Measurements from ENCODE around the gene SEMA6B.

SEMA6B gene

DNA sequence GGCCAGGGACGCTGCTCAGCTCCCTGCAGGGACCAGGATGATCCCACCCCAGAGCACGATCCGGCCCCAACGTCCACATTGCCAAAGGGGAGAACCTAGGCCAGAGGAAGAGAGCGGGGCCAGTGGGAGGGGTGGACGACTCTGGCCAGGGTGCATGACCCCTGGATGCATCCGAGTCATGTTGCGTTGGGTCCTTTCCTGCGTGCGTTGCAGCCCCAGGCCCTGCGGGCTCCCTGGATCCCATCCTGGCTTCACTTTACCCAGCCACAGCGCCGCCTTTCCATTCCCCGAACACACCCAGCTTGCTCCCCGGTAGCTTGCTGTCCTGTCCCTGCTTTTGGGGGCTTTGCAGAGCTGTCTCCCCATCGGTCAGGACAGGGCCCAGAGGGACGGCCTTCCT, 51.7 kb downstream of the SEMA6B start:
- DNase-seq (ENCODE audit: low read depth) = no peak

DNA sequence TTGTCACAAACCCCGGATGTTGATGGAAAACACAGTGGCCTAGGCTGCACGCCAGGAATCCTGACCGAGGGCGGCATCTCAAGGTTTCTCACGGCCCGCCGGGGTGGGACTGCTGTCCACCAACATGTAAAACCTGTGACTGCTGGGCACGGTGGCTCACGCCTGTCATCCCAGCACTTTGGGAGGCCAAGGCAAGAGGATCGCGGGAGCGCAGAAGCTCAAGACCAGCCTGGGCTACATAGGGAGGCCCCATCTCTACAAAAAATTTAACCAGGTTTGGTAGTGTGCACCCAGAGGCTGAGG, 52.4 kb downstream of the SEMA6B start:
- no peak for DNase-seq (ENCODE audit: low read depth)

DNA sequence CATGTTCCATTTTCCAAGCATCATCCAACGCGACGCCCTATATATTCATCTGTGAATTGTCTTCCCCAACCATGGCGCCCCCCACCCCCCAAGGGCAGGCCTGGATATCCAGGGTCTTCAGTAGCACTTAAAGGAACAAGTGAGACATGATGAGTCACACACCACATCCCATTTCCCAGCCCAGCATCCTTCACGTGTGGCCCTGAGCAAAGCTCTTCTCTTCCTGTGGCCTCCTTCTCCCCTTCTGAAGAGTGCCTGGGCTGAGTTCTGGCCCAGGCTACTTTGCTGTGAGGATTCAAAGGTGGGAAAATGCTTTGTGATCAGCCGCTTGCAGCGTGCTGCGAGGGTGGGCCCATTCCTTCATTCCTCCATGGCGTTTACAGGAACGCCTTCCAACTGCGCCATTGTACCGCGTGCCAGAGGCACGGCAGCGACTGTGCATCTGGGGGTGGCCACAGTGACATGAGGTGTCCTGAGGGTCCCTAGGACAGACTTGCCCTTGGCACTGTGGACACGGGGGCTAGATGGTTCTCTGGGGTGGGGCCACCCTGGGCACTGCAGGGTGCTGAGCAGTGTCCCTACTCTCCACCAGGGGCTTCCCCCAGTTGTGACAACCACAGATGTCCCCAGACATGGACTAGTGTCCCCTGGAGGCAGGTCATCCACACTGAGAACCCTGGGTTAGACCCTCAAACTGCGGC, 52.9 kb downstream of the SEMA6B start:
- no peak for DNase-seq (ENCODE audit: low read depth)

GRCh38 chr19:4505570-4506448, 53.7 kb downstream of the SEMA6B start:
- DNase-seq (ENCODE audit: low read depth) = no peak

DNA sequence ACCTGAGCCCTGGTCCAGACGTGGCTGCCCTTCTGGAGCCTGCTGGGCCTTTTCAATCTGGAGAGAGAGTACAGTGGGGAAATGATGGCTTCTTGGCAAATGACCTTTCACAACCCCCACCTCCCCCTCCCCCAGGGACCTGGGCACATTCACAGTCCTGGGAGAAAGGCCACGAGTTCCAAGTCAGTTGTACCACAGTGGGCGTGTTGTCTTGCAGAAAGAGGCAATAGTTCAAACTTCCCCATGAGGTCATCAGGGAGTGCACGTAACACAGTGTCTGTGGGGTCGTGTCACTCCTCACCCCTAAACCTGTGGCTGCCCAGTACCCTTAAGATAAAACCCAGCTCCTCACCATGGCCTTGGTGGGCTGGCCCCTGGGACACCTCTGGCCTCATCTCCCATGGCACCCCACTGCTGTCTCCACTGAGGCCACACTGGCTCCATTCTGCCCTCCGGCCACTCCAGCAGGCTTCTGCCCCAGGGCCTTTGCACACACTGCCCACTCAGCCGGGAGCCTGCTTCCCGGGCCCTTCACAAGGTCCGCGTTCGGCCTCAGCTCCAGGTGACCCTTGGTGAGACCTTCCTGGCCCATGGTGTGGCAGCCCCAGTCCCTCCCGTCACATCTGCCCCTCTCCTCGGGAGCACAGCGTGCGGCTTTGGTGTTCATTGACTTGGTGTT, 54.5 kb downstream of the SEMA6B start:
- no peak for DNase-seq (ENCODE audit: low read depth)

GRCh38 chr19:4504297-4504701, 55.2 kb downstream of the SEMA6B start:
- DNase-seq (ENCODE audit: low read depth) = no peak

DNA sequence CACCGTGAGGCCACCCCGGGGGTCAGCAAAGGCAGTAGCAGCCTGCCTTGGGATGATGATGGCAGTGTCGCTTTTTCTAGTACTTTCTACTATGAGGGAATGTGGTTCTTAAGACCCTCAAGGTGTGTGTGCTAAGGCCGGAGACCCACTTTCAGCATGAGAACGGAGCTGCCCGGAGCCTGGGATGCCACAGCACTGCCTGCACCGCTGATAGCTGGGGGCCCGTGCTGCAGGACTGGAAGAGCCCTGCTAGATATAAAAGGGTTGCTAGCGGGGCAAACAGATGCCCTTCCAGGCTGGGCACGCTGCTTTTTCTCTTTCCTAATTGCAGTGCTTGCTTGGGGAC, 55.7 kb downstream of the SEMA6B start:
- no peak for DNase-seq (ENCODE audit: low read depth)

DNA sequence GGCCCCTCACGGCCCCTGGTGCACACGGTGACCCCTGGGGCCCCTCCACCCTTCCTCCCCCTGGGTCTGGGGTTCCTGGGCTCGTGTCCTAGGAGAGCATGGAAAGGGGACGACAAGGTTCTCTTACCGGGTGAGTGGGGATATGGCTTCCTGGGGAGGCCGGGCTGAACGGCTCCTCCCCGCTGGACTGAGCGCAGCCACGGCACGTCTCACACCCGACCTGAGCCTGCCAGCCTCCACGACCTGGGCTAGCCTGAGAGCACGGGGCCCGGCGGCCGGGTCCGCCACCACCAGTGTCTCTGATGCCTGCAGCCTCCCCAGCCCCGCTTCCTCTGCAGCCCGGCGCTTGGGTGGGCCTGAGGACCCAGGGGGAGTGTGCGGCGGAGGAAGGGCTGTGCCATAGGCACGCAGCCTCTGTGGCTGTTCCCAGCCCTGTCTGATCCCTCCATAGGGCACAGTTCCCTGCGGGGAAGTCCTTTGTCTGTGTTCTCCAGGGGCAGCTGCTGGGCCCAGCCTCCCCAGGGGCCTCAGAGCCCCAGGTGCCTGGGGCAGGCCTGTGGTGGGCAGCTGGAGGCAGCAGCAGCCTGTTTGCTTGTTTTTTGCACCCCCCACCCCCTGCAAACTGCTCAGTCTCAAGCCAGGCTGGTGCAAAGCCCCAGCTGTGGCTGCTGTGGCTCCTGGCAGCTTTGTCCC, 56.2 kb downstream of the SEMA6B start:
- no peak for DNase-seq (ENCODE audit: low read depth)

DNA sequence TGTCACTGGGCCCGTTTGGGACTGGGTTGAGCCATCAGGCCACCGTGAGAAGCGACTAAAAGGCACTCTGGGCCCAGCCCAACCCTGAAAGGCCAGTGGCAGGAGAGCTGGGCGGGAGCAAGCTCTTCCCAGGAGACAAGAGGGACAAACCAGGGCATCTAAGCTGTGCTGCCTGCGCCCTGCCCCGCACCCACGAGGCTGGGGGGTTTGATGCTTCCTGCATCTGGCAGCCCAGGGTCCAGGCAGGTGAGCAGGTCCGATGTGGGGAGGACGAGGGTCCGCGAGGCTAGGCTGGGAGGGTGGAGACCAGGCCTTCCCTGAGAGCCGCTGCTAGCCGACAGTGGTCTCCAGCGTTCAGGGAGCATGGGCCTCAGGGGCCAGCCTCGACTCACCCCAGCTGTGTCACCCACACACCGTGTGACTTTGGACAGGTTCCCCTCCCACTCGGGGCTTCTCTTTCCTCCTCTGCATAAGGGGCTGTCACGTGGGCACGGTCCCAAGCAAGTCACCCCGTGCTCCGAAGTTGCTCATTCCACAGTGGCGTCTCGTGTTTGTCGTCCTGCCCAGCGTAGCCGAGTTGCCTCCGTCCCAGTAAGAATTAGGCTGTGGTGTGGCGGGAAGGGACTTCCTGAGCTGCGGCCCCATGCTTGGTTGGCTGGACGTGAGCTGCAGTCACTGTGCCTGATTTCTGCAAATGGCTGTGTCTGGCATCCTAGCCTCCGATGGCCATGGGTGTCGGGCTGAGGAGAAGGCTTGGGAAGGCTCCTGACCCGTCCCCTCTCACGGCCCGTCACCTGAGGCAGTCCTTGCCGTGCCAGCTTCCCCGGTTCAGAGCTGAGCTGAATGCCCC, 57.0 kb downstream of the SEMA6B start:
- DNase-seq (ENCODE audit: low read depth) = no peak

DNA sequence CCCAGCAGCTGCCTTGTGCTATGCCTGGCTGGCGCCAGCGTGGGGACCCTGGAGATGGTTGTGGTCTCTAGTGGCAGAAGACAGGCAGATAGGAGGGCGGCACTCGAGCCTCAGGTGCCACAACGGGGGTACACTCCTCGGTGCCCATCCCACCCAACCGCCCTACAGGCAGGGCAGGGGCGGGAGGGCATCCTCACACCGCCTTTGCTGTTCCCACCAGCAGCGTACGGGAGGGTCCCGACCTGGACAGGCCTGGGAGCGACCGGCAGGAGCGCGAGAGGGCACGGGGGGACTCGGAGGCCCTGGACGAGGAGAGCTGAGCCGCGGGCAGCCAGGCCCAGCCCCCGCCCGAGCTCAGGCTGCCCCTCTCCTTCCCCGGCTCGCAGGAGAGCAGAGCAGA, 57.8 kb downstream of the SEMA6B start:
- DNase-seq (ENCODE audit: low read depth) = no peak

DNA sequence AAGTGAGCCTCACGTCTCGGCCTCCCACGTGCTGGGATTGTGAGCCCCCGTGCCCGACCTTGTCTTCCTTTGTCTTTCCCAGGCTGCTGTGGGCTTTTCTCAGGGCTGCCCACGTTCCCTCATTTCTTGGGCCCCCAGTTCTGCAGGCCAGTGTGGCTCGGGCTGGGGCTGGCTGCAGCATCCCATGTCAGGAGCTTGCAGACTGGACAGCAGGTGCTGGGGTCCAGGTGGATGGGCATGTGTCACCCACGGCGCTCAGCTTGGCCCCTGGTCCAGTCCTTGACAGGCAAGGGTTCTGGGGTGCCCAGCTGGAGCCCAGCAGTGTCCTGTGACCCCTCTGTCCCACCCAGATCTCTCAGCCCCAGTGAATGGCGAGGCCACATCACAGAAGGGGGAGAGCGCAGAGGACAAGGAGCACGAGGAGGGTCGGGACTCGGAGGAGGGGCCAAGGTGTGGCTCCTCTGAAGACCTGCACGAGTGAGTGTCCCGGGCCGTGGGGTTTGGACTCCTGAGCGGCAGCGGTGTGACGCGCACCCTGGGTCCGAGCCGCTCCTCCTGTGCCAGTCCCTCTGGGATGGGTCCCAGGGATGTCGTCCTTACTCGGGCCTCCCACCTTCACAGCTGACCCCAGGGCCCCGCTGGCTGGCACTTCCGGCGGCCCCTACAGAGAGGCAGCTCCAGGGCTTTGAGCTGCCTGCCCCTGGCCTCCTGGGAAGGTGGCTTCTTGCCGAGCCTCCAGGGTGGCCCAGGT, 58.5 kb downstream of the SEMA6B start:
- no peak for DNase-seq (ENCODE audit: low read depth)

GRCh38 chr19:4499855-4500254, 59.6 kb downstream of the SEMA6B start:
- DNase-seq (ENCODE audit: low read depth) = no peak

- DNase-seq (ENCODE audit: low read depth) = no peak
These were observed 60.2 kb downstream of the SEMA6B start for GRCh38 chr19:4499318-4499717.

GRCh38 chr19:4498694-4499093, 60.8 kb downstream of the SEMA6B start:
- DNase-seq (ENCODE audit: low read depth) = no peak

GRCh38 chr19:4497770-4498389, 61.6 kb downstream of the SEMA6B start:
- DNase-seq (ENCODE audit: low read depth) = no peak

DNA sequence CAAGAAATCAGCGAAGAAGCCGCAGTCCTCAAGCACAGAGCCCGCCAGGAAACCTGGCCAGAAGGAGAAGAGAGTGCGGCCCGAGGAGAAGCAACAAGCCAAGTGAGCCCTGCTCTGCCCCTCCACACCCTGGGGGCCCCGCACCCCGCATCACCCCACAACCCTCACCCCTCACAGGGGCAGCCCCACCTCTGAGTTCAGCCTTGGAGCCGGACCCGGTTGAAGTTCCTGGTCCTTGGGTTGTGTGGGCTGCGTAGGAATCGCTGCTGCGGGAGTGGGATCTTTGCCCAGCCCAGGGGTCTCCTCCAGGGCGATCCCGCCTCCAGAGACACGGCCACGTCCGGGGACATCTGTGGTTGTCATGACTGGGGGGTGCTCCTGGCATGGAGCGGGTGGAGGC, 63.2 kb downstream of the SEMA6B start:
- no peak for DNase-seq (ENCODE audit: low read depth)

- no peak for DNase-seq (ENCODE audit: low read depth)
These were observed 64.0 kb downstream of the SEMA6B start for GRCh38 chr19:4495471-4495870.

- no peak for DNase-seq (ENCODE audit: low read depth)
These were observed 64.8 kb downstream of the SEMA6B start for GRCh38 chr19:4494691-4495064.

- DNase-seq (ENCODE audit: low read depth) = no peak
These were observed 65.4 kb downstream of the SEMA6B start for GRCh38 chr19:4493929-4494690.
